Measurements from ENCODE around the gene COL15A1.

GRCh38 chr9:99011161-99011709, 67.5 kb downstream of the COL15A1 start:
- TF ChIP-seq, protein P1, sequence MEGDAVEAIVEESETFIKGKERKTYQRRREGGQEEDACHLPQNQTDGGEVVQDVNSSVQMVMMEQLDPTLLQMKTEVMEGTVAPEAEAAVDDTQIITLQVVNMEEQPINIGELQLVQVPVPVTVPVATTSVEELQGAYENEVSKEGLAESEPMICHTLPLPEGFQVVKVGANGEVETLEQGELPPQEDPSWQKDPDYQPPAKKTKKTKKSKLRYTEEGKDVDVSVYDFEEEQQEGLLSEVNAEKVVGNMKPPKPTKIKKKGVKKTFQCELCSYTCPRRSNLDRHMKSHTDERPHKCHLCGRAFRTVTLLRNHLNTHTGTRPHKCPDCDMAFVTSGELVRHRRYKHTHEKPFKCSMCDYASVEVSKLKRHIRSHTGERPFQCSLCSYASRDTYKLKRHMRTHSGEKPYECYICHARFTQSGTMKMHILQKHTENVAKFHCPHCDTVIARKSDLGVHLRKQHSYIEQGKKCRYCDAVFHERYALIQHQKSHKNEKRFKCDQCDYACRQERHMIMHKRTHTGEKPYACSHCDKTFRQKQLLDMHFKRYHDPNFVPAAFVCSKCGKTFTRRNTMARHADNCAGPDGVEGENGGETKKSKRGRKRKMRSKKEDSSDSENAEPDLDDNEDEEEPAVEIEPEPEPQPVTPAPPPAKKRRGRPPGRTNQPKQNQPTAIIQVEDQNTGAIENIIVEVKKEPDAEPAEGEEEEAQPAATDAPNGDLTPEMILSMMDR (IDR thresholded peaks at IDR 0.05 in 8 of 11, conservative IDR thresholded peaks at IDR 0.05 in 3 of 11), result no peak
- TF ChIP-seq POLR2A (IDR thresholded peaks at IDR 0.05) (no peak), POLR2AphosphoS5 (IDR thresholded peaks at IDR 0.05) (no peak)

Data from spleen (tissue), 7 donors.